ENCODE measurements around the gene PREB. TPM values are rescaled to one million over a fixed set of nuclear protein-coding genes. Genes with fewer than 3 reads are reported as not detected.
"Not testable (repeated sequence)": the region's sequence is repeated elsewhere in the genome, so short reads cannot be mapped to it uniquely, and the experiment has no call there.

The PREB gene
- total RNA-seq, 3 donors from 2014 or later: 51.5 to 113 (median 69.4) TPM

DNA sequence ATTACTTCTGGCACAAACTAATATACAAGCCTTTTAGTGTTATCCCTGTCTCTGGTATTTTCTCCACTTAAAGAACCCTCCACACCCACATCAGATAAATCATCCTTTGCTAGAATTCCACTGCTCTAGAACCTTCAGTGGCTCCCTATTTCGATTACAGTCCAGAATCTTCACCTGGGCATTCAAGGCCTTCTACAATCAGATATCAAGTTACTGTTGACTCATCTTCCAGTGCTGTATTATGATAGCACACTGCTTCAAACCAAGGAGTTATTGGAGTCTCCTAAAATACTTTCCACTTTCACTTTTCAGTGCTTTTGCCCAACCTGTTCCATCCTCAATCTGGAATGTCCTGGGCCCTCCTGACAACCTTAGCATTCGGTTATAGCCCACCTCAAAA, 18.9 kb downstream of the PREB start:
- peaks cover 0 to 11% of the 10 kb centered on the region in 2 donors for H3K27me3 ChIP-seq
- peaks cover 0 to 8% of the 10 kb centered on the region in 2 donors for H3K4me1 ChIP-seq
- no peak for DNase-seq (ENCODE audit: low spot score in 2 of 2)
- TF ChIP-seq CTCF (IDR thresholded peaks at IDR 0.05): no peak
- no peak for TF ChIP-seq POLR2A (IDR thresholded peaks at IDR 0.05)
- TF ChIP-seq POLR2AphosphoS5 (IDR thresholded peaks at IDR 0.05): no peak
- H3K27ac ChIP-seq: no peak overlapping the region
- H3K9me3 ChIP-seq: no peaks in the 10 kb centered on the region
- no peaks in the 10 kb centered on the region for H3K36me3 ChIP-seq
- no peak overlapping the region for H3K4me3 ChIP-seq
- intact Hi-C loops (cut with DNase I; ENCODE audit: low total_unique reads): no loop called here

DNA sequence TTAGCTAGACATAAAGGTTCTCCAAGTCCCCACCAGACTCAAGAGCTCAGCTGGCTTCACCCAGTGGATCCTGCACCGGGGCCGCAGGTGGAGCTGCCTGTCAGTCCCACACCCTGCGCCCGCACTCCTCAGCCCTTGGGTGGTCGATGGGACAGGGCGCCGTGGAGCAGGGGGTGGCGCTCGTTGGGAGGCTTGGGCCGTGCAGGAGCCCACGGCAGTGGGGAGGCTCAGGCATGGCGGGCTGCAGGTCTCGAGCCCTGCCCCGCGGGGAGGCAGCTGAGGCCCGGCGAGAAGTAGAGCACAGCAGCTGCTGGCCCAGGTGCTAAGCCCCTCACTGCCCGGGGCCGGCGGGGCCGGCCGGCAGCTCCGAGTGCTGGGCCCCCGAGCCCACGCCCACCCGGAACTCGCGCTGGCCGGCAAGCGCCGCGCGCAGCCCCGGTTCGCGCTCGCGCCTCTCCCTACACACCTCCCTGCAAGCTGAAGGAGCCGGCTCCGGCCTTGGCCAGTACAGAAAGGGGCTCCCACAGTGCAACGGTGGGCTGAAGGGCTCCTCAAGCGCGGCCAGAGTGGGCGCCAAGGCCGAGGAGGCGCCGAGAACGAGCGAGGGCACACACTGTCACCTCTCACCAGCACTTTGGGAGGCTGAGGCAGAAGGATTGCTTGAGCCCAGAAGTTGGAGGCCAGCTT, 22.9 kb downstream of the PREB start:
- intact Hi-C loops (cut with DNase I; ENCODE audit: low total_unique reads); H3K27ac ChIP-seq; H3K9me3 ChIP-seq; H3K4me1 ChIP-seq; H3K36me3 ChIP-seq; H3K4me3 ChIP-seq; DNase-seq (ENCODE audit: low spot score in 2 of 2); H3K27me3 ChIP-seq: not testable (repeated sequence)

DNA sequence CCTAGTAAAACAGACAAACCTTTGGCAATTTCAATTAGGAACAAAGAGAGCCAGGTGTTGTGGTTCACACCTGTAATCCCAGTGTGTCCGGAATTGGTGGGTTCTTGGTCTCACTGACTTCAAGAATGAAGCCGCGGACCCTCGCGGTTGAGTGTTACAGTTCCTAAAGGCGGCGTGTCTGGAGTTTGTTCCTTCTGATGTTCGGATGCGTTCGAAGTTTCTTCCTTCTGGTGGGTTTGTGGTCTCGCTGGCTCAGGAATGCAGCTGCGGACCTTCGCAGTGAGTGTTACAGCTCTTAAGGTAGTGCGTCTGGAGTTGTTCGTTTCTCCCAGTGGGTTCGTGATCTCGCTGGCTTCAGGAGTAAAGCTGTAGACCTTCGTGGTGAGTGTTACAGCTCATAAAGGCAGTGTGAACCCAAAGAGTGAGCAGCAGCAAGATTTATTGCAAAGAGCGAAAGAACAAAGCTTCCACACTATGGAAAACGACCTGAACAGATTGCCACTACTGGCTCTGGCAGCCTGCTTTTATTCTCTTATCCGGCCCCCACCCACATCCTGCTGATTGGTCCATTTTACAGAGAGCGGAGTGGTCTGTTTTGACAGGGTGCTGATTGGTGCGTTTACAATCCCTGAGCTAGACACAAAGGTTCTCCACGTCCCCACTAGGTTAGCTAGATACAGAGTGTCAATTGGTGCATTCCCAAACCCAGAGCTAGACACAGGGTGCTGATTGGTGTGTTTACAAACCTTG, 23.7 kb downstream of the PREB start:
- H3K36me3 ChIP-seq; H3K27ac ChIP-seq; DNase-seq (ENCODE audit: low spot score in 2 of 2); H3K9me3 ChIP-seq; H3K4me1 ChIP-seq; intact Hi-C loops (cut with DNase I; ENCODE audit: low total_unique reads); H3K27me3 ChIP-seq; H3K4me3 ChIP-seq: not testable (repeated sequence)

- H3K4me1 ChIP-seq: no peaks in the 10 kb centered on the region
- no peaks in the 10 kb centered on the region for H3K36me3 ChIP-seq
- no peak for DNase-seq (ENCODE audit: low spot score in 2 of 2)
- intact Hi-C loops (cut with DNase I; ENCODE audit: low total_unique reads): no loop called here
- H3K9me3 ChIP-seq: no peaks in the 10 kb centered on the region
- TF ChIP-seq CTCF (IDR thresholded peaks at IDR 0.05): no peak
- TF ChIP-seq POLR2A (IDR thresholded peaks at IDR 0.05): no peak
- TF ChIP-seq POLR2AphosphoS5 (IDR thresholded peaks at IDR 0.05): no peak
- no peak overlapping the region for H3K27ac ChIP-seq
- no peak overlapping the region for H3K4me3 ChIP-seq
- no peaks in the 10 kb centered on the region for H3K27me3 ChIP-seq
These were observed 25.4 kb downstream of the PREB start for GRCh38 chr2:27109083-27109482.

GRCh38 chr2:27108221-27108620, 26.2 kb downstream of the PREB start:
- no peaks in the 10 kb centered on the region for H3K27me3 ChIP-seq
- H3K9me3 ChIP-seq: no peaks in the 10 kb centered on the region
- no peak overlapping the region for H3K4me3 ChIP-seq
- no peaks in the 10 kb centered on the region for H3K4me1 ChIP-seq
- no peak overlapping the region for H3K27ac ChIP-seq
- H3K36me3 ChIP-seq: no peaks in the 10 kb centered on the region
- no peak for TF ChIP-seq POLR2A (IDR thresholded peaks at IDR 0.05)
- TF ChIP-seq POLR2AphosphoS5 (IDR thresholded peaks at IDR 0.05): no peak
- TF ChIP-seq CTCF (IDR thresholded peaks at IDR 0.05): no peak
- intact Hi-C loops (cut with DNase I; ENCODE audit: low total_unique reads): no loop called here
- DNase-seq (ENCODE audit: low spot score in 2 of 2): no peak

DNA sequence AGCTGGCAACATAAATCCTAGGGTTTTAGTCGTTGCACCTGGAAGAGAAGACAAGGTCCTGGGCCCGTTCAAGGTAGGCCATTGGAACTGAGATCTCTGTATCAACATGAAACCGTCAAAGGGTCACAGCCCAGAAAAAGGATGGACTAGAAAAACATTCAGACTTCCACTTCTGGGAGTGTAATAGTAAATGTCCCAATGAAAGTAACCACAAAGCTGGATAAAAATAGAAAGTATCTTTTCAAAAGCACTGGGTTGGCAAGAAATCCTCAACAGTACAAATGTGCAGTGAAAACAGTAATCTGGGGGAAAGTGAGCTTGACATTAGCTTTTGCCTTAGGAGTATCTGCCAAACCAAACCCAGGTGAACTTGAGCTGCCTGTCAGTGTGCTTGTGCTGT, 28.5 kb downstream of the PREB start:
- no peaks in the 10 kb centered on the region for H3K4me1 ChIP-seq
- H3K36me3 ChIP-seq: no peaks in the 10 kb centered on the region
- no peak for DNase-seq (ENCODE audit: low spot score in 2 of 2)
- no peaks in the 10 kb centered on the region for H3K27me3 ChIP-seq
- no peak for TF ChIP-seq CTCF (IDR thresholded peaks at IDR 0.05)
- TF ChIP-seq POLR2AphosphoS5 (IDR thresholded peaks at IDR 0.05): no peak
- TF ChIP-seq POLR2A (IDR thresholded peaks at IDR 0.05): no peak
- no peak overlapping the region for H3K27ac ChIP-seq
- intact Hi-C loops (cut with DNase I; ENCODE audit: low total_unique reads): no loop called here
- H3K9me3 ChIP-seq: no peaks in the 10 kb centered on the region
- no peak overlapping the region for H3K4me3 ChIP-seq
